Renal cortex interstitium (tissue), 11 donors: ENCODE measurements around the gene MTMR1. TPM values are rescaled to one million over a fixed set of nuclear protein-coding genes. Genes with fewer than 3 reads are reported as not detected.
A peak's percentile ranks its signal among the peaks of the same experiment; 100 is the strongest.

Experiments used
- DNase-seq, 11 donors: peaks; one replicate each; pipeline ENCODE4 v3.0.0-alpha.2; 2013; ENCODE audit warnings: low read depth in 9 of 11, low spot score in 4 of 11; ENCODE audit errors: extremely low read depth in 1 of 11
- polyA plus RNA-seq, 3 donors: library from polyadenylated mRNA; unstranded; fragments of 120-200 nt; gene quantifications; one replicate each; pipeline ENCODE4 v1.2.1, GENCODE V29; 2013; ENCODE audit not compliant: insufficient read length in 3 of 3

Gene MTMR1
- polyA plus RNA-seq, 3 donors = 24.2 to 25.0 (median 24.8) TPM

- DNase-seq = peak; percentile 13 to 62 (median 32)
Measured at GRCh38 chrX:150772150-150772970, 79.2 kb downstream of the MTMR1 start.

GRCh38 chrX:150773117-150773516, 79.9 kb downstream of the MTMR1 start:
- DNase-seq = no peak

- DNase-seq = no peak
Measured at GRCh38 chrX:150773634-150774033, 80.4 kb downstream of the MTMR1 start.

GRCh38 chrX:150774798-150775568, 81.8 kb downstream of the MTMR1 start:
- no peak for DNase-seq

GRCh38 chrX:150775569-150776350, 82.6 kb downstream of the MTMR1 start:
- no peak for DNase-seq

GRCh38 chrX:150777328-150777992, 84.3 kb downstream of the MTMR1 start:
- DNase-seq = no peak

- no peak for DNase-seq
Measured at GRCh38 chrX:150779385-150779784, 86.2 kb downstream of the MTMR1 start.

GRCh38 chrX:150781677-150782076, 88.5 kb downstream of the MTMR1 start:
- no peak for DNase-seq

GRCh38 chrX:150790021-150790420, 96.8 kb downstream of the MTMR1 start:
- no peak for DNase-seq

GRCh38 chrX:150792949-150793527, 99.8 kb downstream of the MTMR1 start:
- DNase-seq = no peak

GRCh38 chrX:150805736-150806135, 112.5 kb downstream of the MTMR1 start:
- no peak for DNase-seq

GRCh38 chrX:150806827-150807226, 113.6 kb downstream of the MTMR1 start:
- no peak for DNase-seq

- no peak for DNase-seq
Measured at GRCh38 chrX:150813922-150814321, 120.7 kb downstream of the MTMR1 start.

Other genes with a start within 250 kb of the MTMR1 start
- gene MTM1, start 124.8 kb upstream of the MTMR1 start, polyA plus RNA-seq = 10 to 100 TPM; 11.4 to 15.1 (median 12.7) TPM
- 10 to 100 TPM; 37.6 to 45.9 (median 39.9) TPM for gene CD99L2, start 205.3 kb downstream of the MTMR1 start, polyA plus RNA-seq